ENCODE data around the gene ACOXL.

The ACOXL gene

DNA sequence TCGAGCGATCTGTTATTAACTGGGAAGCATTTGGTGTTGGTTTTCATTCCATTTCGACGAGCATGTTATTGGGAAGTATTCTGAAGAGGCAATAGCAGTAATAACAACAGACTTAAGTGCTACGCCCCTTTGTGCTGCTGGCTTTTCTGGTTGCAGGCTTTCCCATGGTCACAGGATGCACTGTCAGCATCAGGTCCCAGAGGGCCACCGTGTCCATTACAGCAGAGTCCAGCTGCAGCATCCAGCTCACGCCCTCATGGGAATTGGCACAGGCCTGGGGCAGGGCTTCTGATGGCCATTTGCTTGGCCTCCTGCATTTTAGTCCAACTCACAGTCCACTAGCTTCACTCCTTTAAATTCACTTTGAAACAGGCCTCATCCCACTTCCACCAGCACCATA is 432.7 kb downstream of the ACOXL start:
- TF ChIP-seq CTCF (IDR thresholded peaks at IDR 0.05; ENCODE audit: insufficient read depth, low read length, poor library complexity, severe bottlenecking): no peak
- peaks cover 2% of the 10 kb centered on the region; the same call in 1 of the 2 replicates for H3K36me3 ChIP-seq (ENCODE audit: control insufficient read depth, insufficient read depth, low read length)
- no peak for DNase-seq (ENCODE audit: extremely low read depth, insufficient read length)

GRCh38 chr2:111166115-111166514 is 433.7 kb downstream of the ACOXL start:
- Histone ChIP-seq H3K27me3 (replicated peaks; ENCODE audit: control insufficient read depth, insufficient read depth, low read length) (no peaks in the 10 kb centered on the region; the same call in none of the 2 replicates), H3K4me3 (replicated peaks; ENCODE audit: low read depth, low read length) (no peak overlapping the region), H3K36me3 (ENCODE audit: control insufficient read depth, insufficient read depth, low read length) (peaks cover 2% of the 10 kb centered on the region; the same call in 1 of the 2 replicates)
- DNase-seq (ENCODE audit: extremely low read depth, insufficient read length): no peak
- no peak for TF ChIP-seq CTCF (IDR thresholded peaks at IDR 0.05; ENCODE audit: insufficient read depth, low read length, poor library complexity, severe bottlenecking)

More for the DNA sequence above, 432.7 kb downstream of the ACOXL start:
- H3K27me3 ChIP-seq (replicated peaks; ENCODE audit: control insufficient read depth, insufficient read depth, low read length): no peaks in the 10 kb centered on the region; the same call in none of the 2 replicates
- H3K4me3 ChIP-seq (replicated peaks; ENCODE audit: low read depth, low read length): no peak overlapping the region

- Histone ChIP-seq H3K4me3 (replicated peaks; ENCODE audit: low read depth, low read length) (no peak overlapping the region), H3K36me3 (ENCODE audit: control insufficient read depth, insufficient read depth, low read length) (peaks cover 2% of the 10 kb centered on the region; the same call in 1 of the 2 replicates), H3K27me3 (replicated peaks; ENCODE audit: control insufficient read depth, insufficient read depth, low read length) (no peaks in the 10 kb centered on the region; the same call in none of the 2 replicates)
- peak; percentile 33 for DNase-seq (ENCODE audit: extremely low read depth, insufficient read length)
- TF ChIP-seq CTCF (IDR thresholded peaks at IDR 0.05; ENCODE audit: insufficient read depth, low read length, poor library complexity, severe bottlenecking): no peak
Measured at GRCh38 chr2:111167076-111167862, 434.9 kb downstream of the ACOXL start.

DNA sequence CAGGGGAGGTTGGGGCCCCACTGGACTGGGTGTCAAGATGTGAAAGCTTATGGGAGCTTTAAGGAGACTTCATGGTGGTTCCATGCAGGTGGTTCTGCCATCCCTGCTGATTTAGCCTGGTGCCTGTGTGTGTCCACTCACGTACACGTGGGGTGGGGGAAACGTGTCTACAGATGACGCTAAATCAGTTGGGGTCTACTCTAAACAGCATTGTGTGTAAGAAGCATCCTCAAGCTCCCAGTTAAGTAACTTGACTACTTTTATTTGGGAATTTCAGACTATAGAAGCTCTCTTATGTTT is 435.4 kb downstream of the ACOXL start:
- no peak for TF ChIP-seq CTCF (IDR thresholded peaks at IDR 0.05; ENCODE audit: insufficient read depth, low read length, poor library complexity, severe bottlenecking)
- DNase-seq (ENCODE audit: extremely low read depth, insufficient read length): no peak
- H3K36me3 ChIP-seq (ENCODE audit: control insufficient read depth, insufficient read depth, low read length): peaks cover 2% of the 10 kb centered on the region; the same call in 1 of the 2 replicates
- H3K27me3 ChIP-seq (replicated peaks; ENCODE audit: control insufficient read depth, insufficient read depth, low read length): no peaks in the 10 kb centered on the region; the same call in none of the 2 replicates
- no peak overlapping the region for H3K4me3 ChIP-seq (replicated peaks; ENCODE audit: low read depth, low read length)

Data from GM06990 (cell line).